ENCODE measurements around the gene ISG20L2.
A peak's percentile ranks its signal among the peaks of the same experiment; 100 is the strongest.
"Not testable (repeated sequence)": the region's sequence is repeated elsewhere in the genome, so short reads cannot be mapped to it uniquely, and the experiment has no call there.

Gene ISG20L2

DNA sequence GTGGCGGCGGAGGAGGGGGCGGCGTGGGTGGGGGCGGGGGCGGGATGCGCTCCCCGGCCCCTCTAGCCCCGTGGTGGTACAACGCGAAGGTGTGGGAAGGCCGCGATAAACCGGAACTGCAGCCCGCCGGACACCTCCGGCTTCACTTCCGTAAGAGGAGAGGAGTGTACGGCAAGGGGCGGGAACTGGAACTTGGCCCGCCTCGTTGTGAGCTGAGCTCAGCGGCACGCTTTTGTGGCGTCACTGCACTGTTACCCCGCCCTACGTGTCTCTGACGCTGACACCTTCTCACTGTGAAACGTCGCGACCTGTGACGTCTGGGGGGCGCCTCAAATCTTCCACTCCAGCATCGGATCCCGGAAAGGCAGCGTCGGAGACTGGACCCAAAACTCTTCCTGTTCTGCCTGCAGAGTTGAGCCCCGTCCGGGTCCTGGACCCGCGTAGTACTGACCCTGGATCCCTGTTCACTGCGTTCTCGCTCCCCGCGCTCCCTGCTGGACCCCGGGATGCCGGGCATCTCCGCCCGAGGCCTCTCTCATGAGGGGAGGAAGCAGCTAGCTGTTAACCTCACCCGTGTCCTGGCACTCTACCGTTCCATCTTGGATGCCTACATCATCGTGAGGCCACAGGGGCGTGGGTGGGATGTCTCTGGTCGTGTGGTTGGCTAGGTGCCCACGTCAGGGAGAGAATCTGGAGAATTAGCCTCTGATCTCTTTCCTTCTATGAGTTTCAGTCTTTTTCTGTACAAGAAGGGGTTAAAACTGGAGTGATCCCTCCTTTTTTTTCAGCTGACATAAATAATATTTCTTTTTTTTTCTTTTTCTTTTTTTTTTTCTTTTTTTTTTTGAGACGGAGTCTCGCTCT lies at the start of gene ISG20L2:
Gene ISG20L2 (minus strand): TSS at position 168 of the 864 bp plus-strand sequence. CDS start 1,114 bp downstream, outside the sequence.
- peak; percentile 97 for DNase-seq (ENCODE audit: low spot score)

DNA sequence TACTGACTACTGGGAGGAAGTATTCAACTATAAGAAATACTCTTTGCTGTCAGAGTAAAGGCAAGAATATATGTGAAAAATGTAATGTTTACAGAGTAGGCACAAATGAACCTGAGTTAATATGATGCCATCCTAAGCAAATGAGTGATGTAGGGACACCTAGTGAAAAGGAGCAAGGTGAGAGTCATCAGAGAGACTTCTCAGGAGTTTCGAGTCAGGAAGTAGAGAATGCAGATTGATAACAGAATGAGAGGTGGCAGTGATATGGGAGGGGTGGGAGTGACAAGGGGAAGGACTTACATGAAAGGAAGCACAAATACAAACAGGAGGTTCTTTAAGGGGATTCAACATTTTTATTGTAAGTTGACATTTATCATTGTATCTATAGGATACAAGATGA lies 49.0 kb upstream of the ISG20L2 start:
- DNase-seq (ENCODE audit: low spot score) = no peak

GRCh38 chr1:156776942-156777341 lies 48.4 kb upstream of the ISG20L2 start:
- no peak for DNase-seq (ENCODE audit: low spot score)

- DNase-seq (ENCODE audit: low spot score) = no peak
Observed at GRCh38 chr1:156775799-156776198, 47.2 kb upstream of the ISG20L2 start.

GRCh38 chr1:156773607-156774006 lies 45.0 kb upstream of the ISG20L2 start:
- DNase-seq (ENCODE audit: low spot score) = no peak

- peak; percentile 33 for DNase-seq (ENCODE audit: low spot score)
Observed at GRCh38 chr1:156772728-156773497, 44.3 kb upstream of the ISG20L2 start.

- no peak for DNase-seq (ENCODE audit: low spot score)
Observed at GRCh38 chr1:156772222-156772621, 43.7 kb upstream of the ISG20L2 start.

GRCh38 chr1:156768610-156769295 lies 40.2 kb upstream of the ISG20L2 start:
- peak; percentile 14 for DNase-seq (ENCODE audit: low spot score)

- peak; percentile 54 for DNase-seq (ENCODE audit: low spot score)
Observed at GRCh38 chr1:156767879-156768604, 39.5 kb upstream of the ISG20L2 start.

GRCh38 chr1:156767101-156767878 lies 38.7 kb upstream of the ISG20L2 start, which contains the start of gene PRCC:
Gene PRCC, plus strand, starts transcription at chr1:156767535. Its CDS starts 237 bp downstream, at chr1:156767772.
- peak; percentile 99 for DNase-seq (ENCODE audit: low spot score)

DNA sequence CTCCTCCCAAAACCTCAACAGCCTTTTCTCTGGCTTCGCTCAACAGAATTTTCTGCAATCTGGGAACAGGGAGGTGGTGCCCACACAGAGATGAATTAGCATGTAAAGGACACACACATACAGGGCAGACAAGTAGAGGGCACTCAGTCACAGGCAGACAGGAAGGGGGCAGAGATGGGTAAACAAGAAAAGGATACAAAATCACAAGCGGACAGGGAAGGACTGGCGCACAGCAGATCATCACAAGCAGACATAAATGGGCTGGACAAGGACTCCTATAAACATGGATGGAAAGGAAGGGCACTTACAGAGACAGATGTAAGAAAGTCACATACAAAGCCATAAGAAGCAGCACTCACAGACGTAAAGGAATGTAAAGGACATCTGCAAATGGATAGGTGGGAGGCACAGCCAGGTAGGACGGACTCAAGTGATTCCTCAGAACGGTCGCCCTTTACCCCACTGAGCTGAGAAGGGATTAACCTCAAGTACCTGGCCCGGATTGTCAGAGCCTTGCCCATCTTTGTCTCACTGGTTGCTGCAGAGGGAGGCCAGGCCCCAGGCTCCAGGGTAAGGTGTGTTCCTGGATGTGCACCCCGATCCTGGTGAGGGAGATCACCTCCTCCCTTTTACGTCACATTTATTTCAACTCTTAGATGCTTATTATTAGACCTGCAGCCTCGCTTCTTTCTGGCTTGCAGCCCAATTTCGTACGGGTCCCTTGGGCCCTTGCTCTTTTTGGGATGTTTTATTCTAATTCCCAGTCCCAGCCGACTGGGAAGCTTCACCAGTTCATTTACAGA lies 37.9 kb upstream of the ISG20L2 start:
- DNase-seq (ENCODE audit: low spot score) = peak; percentile 72

- no peak for DNase-seq (ENCODE audit: low spot score)
Observed at GRCh38 chr1:156765666-156766065, 37.1 kb upstream of the ISG20L2 start.

DNA sequence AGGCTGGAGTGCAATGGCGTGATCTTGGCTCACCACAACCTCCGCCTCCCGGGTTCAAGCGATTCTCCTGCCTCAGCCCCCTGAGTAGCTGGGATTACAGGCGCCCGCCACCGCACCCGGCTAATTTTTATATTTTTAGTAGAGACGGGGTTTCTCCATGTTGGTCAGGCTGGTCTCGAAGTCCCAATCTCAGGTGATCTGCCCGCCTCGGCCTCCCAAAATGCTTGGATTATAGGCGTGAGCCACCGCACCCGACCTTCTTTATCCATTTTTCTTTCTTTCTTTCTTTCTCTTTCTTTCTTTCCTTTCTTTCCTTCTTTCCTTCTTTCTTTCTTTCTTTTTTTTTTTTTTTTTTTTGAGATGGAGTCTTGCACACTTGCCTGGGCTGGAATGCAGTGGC lies 36.6 kb upstream of the ISG20L2 start:
- not testable (repeated sequence) for DNase-seq (ENCODE audit: low spot score)

DNA sequence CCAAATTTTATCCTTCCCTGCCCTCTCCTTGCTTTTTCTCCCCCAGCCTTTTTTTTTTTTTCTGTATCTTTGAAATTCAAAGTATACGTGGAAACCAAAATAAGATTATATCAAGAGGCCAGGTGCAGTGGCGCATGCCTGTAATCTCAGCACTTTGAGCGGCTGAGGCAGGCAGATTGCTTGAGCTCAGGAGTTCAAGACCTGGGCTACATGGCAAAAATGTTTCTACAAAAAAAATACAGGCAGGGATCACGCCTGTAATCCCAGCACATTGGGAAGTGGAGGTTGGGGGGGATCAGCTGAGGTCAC lies 32.2 kb upstream of the ISG20L2 start:
- DNase-seq (ENCODE audit: low spot score) = no peak

DNA sequence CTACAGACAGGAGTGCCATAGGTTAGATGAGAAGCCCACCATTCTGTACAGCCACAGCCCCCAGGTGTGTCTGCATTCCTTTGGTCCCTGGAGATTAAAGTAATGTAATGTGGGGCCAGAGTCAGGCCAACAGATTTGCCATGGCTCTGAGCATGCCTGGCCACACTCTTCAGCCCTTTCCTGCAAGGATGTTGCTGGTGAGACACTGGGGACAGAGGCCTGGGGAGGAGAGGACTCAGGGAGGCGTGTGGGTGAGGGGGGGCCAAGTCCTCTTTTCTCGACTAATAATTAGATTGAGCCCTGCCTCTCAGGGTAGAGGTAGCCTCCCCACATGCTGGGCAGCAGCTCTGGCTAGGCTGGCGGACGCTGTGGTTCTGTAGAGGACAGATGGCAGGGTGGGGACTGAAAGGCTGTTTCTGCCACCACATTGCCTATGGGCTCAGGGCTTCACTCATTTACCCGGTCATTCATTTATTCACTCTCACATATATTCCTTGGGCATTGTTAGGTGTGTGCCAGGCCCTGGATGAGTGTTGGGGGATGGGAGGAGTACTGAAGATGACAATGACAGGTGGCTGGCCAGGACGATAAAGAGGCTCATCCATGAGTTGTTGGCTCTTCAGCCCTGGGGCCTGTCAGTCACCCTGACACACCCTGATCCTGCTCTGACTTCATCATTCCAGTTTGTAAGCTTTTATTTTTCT lies 31.7 kb upstream of the ISG20L2 start:
- no peak for DNase-seq (ENCODE audit: low spot score)

- peak; percentile 88 for DNase-seq (ENCODE audit: low spot score)
Observed at GRCh38 chr1:156757572-156758253, 29.1 kb upstream of the ISG20L2 start.

DNA sequence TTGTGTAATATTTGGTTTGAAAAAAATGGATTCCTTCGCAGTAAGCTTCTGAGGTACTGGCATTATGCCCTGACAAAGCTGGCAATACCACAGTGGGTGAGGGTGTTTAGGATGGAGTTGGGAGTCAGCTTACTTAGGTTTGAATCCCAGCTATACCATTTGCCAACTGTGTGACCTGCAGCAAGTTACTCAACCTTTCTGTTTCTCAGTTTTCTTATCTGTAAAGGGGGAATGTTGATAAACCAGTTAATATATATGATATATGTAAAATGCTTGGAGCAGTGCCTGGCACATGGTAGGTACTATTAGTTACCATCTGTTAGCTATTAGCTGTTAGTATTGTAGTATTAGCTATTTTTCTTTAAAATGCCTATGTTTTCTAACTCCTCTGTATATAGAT lies 27.8 kb upstream of the ISG20L2 start:
- DNase-seq (ENCODE audit: low spot score) = peak; percentile 41

DNA sequence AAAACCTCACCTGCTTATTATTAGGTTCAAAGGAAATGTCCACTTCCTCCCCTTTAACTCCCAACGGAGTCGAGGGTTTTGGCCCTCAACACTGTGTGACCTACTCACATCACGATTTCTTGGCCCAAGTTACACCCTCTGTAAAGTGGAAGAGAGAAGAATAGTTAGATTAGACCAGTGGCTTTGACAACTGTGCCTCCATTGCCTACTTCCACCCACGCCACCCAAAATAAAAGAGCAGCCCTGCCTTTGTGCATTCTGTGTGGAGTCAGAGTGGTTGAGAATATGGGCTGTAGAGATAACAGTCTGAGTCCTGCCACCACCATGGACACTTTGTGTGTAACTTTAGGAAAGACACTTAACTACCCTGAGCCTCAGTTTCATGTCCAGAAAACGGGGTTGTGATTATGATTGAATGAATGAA lies 27.0 kb upstream of the ISG20L2 start:
- DNase-seq (ENCODE audit: low spot score) = peak; percentile 52

DNA sequence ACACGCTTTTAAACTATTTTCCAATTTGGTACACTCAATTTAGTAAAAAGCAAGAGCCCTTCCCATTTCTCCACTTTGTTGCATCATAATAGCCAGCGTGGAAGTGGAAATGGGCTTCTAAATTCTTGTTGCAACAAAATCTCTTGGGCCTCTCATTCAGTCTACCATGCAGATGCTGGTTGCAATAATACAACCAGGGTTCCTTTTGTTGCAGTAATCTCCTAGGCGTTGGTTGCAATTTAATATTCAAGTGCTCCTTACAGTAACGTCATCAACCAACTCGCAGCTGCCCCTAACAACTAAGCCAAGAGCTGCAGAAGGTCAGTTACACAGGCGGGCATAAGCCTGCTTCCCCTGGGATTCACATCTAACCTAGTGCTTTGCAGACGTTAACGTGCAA lies 25.7 kb upstream of the ISG20L2 start:
- no peak for DNase-seq (ENCODE audit: low spot score)

Measured in hematopoietic multipotent progenitor cell treated with erythropoietin and hydrocortisone succinate and interleukin-3 and kit ligand, for 17 days (in vitro differentiated cells).